ENCODE results near the gene LIPG. TPM values are rescaled to one million over a fixed set of nuclear protein-coding genes. Genes with fewer than 3 reads are reported as not detected.

Gene LIPG
- total and polyA plus RNA-seq, 2 of the 13 experiments (the other 11 are each of a cell fraction or from before 2014, with no cell fraction given) = 0.96 to 10.8 TPM

- TF ChIP-seq NFYC (CRISPR knock-in tag; IDR thresholded peaks at IDR 0.05) (no peak), ZSCAN12 (CRISPR knock-in tag; IDR thresholded peaks at IDR 0.05) (no peak)
Measured at GRCh38 chr18:49555641-49556040, 6.2 kb upstream of the LIPG start (continued).

GRCh38 chr18:49558356-49558755 is 3.5 kb upstream of the LIPG start:
- DNase-seq (ENCODE audit: low spot score) (no peak), ATAC-seq (no peak), FAIRE-seq (no peak)
- no peak overlapping the region for H3K4me3 ChIP-seq (replicated peaks in 1 of 3; ENCODE audit: insufficient read depth in 1 of 3, low read depth in 2 of 3, low read length in 3 of 3)
- H3K4me1 ChIP-seq (ENCODE audit: insufficient read depth, low read length) = peaks cover 34% of the 10 kb centered on the region
- BruUV-seq (replicated peaks) = no TSS peak
- no peaks in the 10 kb centered on the region for H3K9me3 ChIP-seq (ENCODE audit: low read length)
- no peak overlapping the region for H3K4me2 ChIP-seq (ENCODE audit: low read depth, low read length)
- H3K79me2 ChIP-seq (ENCODE audit: insufficient read depth, low read length) = no peaks in the 10 kb centered on the region
- no peak overlapping the region for H2AFZ ChIP-seq (ENCODE audit: low read length)
- in situ Hi-C loops (cut with HindIII; ENCODE audit: extremely low pct_ligation_motif_present, low pct_unique_long_range_greater_than_20kb) = no loop called here
- intact Hi-C loops (cut with micrococcal nuclease; ENCODE audit: unreplicated experiment) = no loop called here
- WGBS (ENCODE audit: low lambda C conversion rate) = 54% methylated on average over 3 of the region's 3 CpGs
- POLR2A ChIA-PET = no interaction called here
- no peak for TF ChIP-seq JUNB (CRISPR knock-in tag; IDR thresholded peaks at IDR 0.05; ENCODE audit: borderline replicate concordance)
- TF ChIP-seq ZNF460 (CRISPR knock-in tag; IDR thresholded peaks at IDR 0.05; ENCODE audit: borderline replicate concordance) = no peak
- TF ChIP-seq SIX1 (CRISPR knock-in tag; IDR thresholded peaks at IDR 0.05; ENCODE audit: borderline replicate concordance) = no peak
- no peak for TF ChIP-seq TRAFD1 (CRISPR knock-in tag; IDR thresholded peaks at IDR 0.05; ENCODE audit: borderline replicate concordance)
- TF ChIP-seq MED13 (CRISPR knock-in tag; IDR thresholded peaks at IDR 0.05) = no peak
- TF ChIP-seq RFX3 (CRISPR knock-in tag; IDR thresholded peaks at IDR 0.05) = no peak
- TF ChIP-seq ZNF609 (CRISPR knock-in tag; IDR thresholded peaks at IDR 0.05; ENCODE audit: borderline replicate concordance) = no peak
- no peak for TF ChIP-seq KDM4B (CRISPR knock-in tag; IDR thresholded peaks at IDR 0.05)
- TF ChIP-seq ATF4 (CRISPR knock-in tag; IDR thresholded peaks at IDR 0.05) = no peak
- no peak for TF ChIP-seq CEBPG (CRISPR knock-in tag; IDR thresholded peaks at IDR 0.05)
- TF ChIP-seq GMEB1 (CRISPR knock-in tag; IDR thresholded peaks at IDR 0.05; ENCODE audit: borderline replicate concordance) = no peak
- TF ChIP-seq ETV6 (CRISPR knock-in tag; conservative IDR thresholded peaks at IDR 0.05) = no peak
- peaks cover 12 to 34% of the 10 kb centered on the region in 2 experiments for H3K27me3 ChIP-seq (ENCODE audit: control insufficient read depth in 1 of 2, insufficient read depth in 2 of 2, low read length in 2 of 2)
- CTCF ChIA-PET (ENCODE audit: low intra/inter-chr PET ratio, low total read pairs) = interaction anchor here (1.4 to 2.3 kb wide), 2 partner anchors 209 to 300 kb away, joined by 7 to 15 read pairs; no protein-coding TSS in a partner anchor
- no peak overlapping the region for H3K9ac ChIP-seq (ENCODE audit: insufficient read depth, low read depth, low read length)
- H4K20me1 ChIP-seq (ENCODE audit: insufficient read depth, low read length) = no peaks in the 10 kb centered on the region
- H3K36me3 ChIP-seq (replicated peaks in 1 of 2; ENCODE audit: control insufficient read depth in 1 of 2, insufficient read depth in 2 of 2, low read length in 2 of 2) = no peaks in the 10 kb centered on the region
- no peak overlapping the region for H3K27ac ChIP-seq (ENCODE audit: extremely low read length, insufficient read depth, low read length)
